Activated CD4-positive, alpha-beta T cell treated with anti-CD3 and anti-CD28 coated beads for 24 hours (primary cell): Measurements from ENCODE around the gene E2F4.
A peak's percentile ranks its signal among the peaks of the same experiment; 100 is the strongest.

Experiments used
- DNase-seq, 2 donors: peaks; one replicate each; pipeline ENCODE4 v3.0.0-alpha.2; 2020; ENCODE audit warnings: low read depth in 2 of 2

Gene E2F4

GRCh38 chr16:67208154-67208896, 16.4 kb downstream of the E2F4 start:
- no peak for DNase-seq

DNA sequence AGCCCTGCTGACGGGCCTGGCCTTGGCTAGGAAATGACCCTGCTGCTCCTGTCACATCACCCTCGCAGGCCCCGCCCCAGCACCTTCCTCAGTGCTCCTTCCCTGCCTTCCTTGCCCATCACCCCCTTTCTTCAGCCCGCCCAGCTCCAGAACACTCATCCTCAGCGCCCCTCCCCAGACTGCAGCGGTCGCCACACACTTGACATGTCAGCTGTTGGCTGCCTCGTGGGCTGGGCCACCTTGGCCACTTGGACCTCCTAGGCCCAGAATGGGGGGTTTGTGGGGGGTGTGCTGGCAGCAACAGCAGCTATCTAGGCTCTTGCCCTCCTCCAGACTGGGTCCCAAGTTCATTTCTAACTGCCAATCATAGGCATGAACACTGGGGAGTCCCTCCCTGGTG, 17.6 kb downstream of the E2F4 start:
- DNase-seq, result no peak

- no peak for DNase-seq
Observed at GRCh38 chr16:67210069-67210937, 18.3 kb downstream of the E2F4 start.

DNA sequence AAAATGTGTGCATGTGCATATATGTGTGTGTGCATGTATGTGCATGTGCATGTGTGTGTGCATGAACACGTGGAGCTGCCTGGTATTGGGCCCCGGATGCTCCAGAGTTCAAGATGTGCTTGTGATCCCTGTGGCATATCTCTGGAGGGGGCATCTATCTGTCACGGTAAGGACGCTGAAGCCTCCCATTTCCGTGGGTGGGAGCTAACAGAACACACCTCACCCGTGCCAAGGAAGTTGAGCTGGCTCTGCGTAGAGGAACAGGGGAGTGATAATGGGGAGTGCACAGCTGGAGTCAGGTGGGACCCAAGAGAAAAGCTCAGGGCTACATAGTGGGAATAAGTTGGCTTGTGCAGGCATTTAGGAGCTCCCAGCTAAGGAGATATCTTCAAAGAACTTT, 19.7 kb downstream of the E2F4 start:
- no peak for DNase-seq

DNA sequence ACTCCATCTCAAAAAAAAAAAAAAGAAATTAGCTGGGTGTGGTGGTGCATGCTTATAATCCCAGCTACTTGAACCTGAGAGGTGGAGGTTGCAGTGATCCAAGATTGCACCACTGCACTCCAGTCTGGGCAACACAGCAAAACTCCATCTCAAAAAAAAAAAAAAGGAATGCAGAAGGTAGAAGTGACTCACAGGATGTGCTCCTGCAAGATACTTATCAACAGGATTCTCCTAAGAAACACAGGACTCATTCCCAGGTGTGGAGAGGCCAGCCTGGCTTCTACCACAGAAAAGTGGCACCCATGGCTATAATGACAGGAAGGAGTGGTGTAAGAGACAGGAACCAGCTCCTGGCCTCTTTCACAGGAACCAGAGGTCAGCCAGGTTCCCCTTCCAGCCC, 20.8 kb downstream of the E2F4 start:
- no peak for DNase-seq

DNA sequence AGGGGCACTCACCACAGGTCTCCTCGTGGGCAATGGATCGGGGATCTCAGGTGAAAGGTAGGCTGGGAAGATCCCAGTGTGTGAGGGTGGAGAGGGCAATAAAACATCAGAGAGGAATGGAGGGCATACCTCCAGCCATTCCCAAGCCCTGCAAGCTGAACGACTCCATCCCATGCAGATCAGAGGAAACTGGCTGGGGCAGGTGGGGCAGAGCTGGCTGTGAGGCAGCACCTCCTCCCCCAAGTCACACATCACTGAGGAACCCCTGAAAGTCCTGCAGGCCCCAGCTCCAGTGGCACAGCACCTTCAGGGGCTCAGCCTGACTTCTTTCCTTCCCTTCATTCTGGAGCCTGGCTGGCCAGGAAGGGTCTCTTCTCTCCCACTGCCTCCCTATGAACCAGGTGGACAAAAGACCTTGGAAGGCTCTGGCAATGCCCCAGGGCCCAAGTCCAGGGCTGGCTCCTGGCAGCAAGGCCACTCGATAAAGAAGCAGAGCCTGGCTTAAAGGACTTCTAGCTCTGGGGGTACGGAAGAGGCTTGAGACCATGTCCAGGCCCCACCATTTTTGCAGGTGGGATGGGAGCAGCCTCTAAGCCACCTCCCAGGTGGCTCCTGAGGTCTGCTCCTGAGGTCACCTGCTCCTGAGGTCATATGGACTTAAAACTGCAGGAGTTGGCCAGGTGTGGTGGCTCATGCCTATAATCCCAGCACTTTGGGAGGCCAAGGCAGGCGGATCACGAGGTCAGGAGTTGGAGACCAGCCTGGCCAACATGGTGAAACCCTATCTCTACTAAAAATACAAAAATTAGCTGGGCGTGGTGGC, 21.5 kb downstream of the E2F4 start:
- no peak for DNase-seq

- no peak for DNase-seq
Observed at GRCh38 chr16:67215706-67216105, 23.8 kb downstream of the E2F4 start.

- no peak for DNase-seq
Observed at GRCh38 chr16:67216612-67217490, 24.9 kb downstream of the E2F4 start.

DNA sequence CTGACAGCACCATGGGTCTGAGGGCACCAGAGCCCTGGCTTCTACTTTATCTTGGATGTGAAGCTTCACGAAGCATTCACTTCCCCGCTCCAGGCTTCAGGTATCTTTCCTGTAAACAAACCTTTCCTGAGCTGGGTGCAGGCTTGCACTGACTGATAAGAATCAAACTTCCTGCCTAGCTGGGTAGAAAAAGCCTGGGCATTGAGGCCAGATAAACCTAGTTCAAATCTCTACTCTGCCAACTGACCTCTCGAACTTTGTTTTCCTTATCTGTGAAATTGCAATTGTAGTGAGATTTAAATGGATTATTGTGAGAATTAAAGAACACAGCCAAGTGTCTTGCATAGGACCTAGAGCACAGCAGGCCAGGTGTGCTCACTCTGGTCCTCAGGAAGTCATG, 32.0 kb downstream of the E2F4 start:
- no peak for DNase-seq

DNA sequence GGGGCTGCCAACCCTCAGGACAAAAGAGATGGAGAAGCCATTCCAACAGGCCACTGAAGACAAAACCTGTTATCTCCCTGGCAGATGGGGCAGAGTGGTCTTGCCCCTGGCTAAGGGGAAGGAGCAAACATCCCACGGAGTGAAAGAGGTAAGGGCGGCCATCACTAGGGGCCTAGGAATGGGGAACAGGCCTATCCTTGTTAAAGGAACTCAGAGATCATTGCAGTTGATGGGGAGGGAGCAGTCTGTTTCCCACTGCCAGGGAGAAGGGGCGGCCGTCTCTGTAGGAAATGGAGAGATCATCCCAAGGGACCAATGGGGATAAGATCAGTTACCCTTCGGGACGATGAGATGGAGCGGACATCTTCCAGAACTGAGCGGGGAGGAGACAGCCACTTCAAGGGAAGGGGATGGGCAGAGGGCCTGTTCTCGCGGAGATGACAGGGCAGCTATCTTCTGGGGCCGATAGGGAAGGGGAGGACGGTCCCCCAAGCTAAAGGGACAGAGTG, 34.4 kb downstream of the E2F4 start:
- DNase-seq, result no peak

DNA sequence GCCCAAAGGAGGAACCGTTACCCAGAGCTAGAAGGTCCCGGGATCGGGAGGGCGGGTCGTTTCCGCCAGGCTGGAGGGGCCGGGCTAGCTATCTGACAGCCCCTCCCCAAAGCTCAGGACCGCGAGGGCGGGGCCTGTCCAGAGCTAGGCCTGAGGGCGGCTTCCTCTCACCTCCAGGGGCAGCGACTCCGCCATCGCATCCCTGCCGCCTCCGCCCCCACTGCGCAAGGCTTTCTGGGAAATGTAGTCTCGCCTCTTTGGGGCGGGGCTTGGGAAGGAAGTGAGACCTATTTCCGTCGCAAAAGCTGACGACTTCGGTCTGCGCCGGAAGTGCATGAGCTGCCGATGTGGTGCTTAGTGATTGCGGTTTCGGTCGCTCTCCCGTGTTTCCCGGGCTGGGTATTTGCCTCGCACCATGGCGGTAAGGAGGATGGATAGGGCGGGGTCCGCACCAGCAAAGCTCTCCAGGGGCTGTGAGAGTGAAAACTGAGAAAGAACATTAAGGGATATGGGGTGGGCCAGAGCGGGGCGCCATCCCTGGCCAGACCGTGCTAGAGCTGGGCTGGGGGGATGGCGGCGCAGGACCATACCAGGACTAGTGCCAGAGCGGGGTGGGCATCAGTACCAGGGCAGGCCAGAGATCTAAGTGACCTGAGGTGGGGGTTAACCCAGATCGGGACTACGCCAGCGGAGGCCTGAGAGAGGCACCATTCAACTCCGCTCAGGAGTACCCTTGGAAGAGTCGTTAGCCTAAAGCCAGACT, 35.0 kb downstream of the E2F4 start, which contains the start of gene TMEM208:
Gene TMEM208 (plus strand): TSS at position 327 of the 763 bp plus-strand sequence. CDS start 89 bp downstream, at position 416.
- DNase-seq, result peak; percentile 96 to 99

GRCh38 chr16:67227567-67227921, 35.6 kb downstream of the E2F4 start:
- DNase-seq, result no peak

- no peak for DNase-seq
Observed at GRCh38 chr16:67228034-67228785, 36.3 kb downstream of the E2F4 start.

DNA sequence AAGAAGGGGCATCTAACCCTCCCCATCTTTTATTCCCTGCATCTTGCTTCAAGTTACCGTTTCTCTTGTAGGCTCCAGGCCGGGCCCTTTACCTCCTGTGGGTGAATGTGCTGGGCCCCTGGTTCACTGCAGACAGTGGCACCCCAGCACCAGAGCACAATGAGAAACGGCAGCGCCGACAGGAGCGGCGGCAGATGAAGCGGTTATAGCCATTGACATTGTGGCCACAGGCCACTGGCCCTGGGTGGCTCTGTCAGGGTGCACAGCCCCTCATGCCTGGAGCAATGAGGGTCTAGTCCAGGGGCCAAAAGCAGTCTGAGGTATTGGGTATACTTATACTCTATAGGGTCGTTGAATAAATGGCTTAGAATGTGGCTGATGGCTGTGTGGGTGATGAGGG, 37.0 kb downstream of the E2F4 start:
- DNase-seq, result no peak

DNA sequence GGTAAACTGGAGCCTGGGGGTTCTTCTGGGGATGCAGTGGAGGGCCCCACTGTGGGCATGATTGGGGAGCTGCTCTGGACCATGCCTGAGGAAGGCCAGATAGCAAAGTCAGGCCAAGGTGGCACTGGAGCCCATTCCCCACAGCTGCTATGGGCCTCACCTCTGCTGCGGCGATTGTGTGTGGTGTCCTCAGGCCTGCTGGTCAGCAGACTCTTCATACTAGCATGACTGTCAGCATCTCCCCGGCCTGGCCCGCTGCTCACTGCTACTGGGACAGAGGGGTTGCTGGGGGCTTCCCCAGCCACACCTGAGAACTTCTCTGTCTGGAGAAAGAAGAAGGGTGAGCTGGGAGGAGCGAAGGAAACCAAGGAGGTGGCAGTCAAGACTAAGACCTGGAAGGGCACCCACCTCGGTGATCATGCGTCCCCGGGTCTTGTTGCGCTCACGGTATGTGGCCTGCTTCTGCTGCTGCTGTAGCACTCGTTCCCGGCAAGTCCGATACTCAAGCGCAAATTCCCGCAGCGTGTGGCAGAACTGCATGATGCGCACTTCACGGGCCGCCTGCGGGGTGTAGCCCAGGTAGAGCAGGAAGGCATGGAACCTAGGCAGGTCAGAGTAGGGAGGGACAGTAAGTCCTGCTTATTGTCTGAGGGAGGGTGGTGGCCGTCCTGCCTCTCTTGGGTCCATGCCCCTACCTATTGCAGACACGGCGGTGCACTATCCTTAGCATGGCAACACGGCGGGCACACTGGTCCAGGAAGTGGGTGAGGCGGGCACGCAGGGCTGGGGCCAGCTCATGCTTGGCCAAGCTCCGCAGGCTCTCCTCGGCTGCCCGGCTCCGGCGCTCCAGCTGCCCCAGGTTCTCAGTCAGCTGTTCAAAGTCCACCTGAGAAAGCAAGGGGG, 38.2 kb downstream of the E2F4 start:
- no peak for DNase-seq

- DNase-seq, result no peak
Observed at GRCh38 chr16:67230809-67231660, 39.1 kb downstream of the E2F4 start.

DNA sequence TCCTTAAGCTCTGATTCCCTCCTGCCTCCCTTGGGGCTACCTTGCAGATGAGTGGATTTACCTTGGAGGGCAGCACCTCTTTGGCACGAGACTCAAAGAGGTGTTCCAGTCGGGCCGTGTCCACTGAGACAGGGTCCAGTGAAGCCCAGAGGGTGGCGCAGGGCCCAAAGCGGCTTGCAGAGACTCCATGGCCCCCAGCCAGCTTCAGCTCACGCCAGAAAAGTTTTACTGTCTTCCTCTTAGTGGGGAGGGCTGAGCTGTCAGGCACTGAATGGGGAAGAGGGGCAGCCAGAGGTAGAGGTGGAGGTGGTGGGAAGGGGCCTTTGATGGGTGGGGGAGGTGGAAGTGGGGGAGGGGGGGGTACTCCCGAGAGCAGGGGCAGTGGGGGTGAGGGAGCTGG, 41.6 kb downstream of the E2F4 start:
- no peak for DNase-seq
